ENCODE results near the gene MYO18B. TPM values are rescaled to one million over a fixed set of nuclear protein-coding genes. Genes with fewer than 3 reads are reported as not detected.

MYO18B gene
- total RNA-seq, 1 donor from 2014 or later: not detected

DNA sequence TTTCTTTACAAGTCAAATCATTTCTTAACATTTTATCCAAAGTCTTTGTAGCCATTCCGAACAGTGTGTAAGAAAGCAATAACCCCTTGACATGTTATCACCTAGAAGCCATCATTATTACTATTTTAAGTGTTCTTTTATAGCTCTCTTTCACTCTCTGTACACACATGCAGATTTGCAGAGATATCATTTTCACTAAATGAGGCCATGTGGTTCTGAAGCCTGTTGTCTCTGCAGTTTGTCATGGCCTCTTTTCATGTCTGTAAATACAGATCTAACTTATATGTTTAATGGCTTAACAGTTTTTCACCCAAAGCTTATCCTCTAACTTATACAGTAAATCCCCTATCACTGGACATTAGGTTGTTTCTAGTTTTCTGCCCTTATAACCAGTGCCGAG is 166.8 kb downstream of the MYO18B start:
- ATAC-seq (no peak), DNase-seq (no peak)
- H3K27ac ChIP-seq: no peak overlapping the region
- H3K4me3 ChIP-seq: no peak overlapping the region
- no peaks in the 10 kb centered on the region for H3K36me3 ChIP-seq
- no peaks in the 10 kb centered on the region for H3K4me1 ChIP-seq
- no peaks in the 10 kb centered on the region for H3K9me3 ChIP-seq
- TF ChIP-seq, protein P1, sequence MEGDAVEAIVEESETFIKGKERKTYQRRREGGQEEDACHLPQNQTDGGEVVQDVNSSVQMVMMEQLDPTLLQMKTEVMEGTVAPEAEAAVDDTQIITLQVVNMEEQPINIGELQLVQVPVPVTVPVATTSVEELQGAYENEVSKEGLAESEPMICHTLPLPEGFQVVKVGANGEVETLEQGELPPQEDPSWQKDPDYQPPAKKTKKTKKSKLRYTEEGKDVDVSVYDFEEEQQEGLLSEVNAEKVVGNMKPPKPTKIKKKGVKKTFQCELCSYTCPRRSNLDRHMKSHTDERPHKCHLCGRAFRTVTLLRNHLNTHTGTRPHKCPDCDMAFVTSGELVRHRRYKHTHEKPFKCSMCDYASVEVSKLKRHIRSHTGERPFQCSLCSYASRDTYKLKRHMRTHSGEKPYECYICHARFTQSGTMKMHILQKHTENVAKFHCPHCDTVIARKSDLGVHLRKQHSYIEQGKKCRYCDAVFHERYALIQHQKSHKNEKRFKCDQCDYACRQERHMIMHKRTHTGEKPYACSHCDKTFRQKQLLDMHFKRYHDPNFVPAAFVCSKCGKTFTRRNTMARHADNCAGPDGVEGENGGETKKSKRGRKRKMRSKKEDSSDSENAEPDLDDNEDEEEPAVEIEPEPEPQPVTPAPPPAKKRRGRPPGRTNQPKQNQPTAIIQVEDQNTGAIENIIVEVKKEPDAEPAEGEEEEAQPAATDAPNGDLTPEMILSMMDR (IDR thresholded peaks at IDR 0.05): no peak
- intact Hi-C loops (cut with DNase I): no loop called here
- peaks cover 25% of the 10 kb centered on the region for H3K27me3 ChIP-seq (ENCODE audit: low read depth)

- H3K27ac ChIP-seq: no peak overlapping the region
- H3K27me3 ChIP-seq (ENCODE audit: low read depth): peaks cover 19% of the 10 kb centered on the region
- TF ChIP-seq, protein P1 (IDR thresholded peaks at IDR 0.05): no peak
- no peaks in the 10 kb centered on the region for H3K9me3 ChIP-seq
- intact Hi-C loops (cut with DNase I): no loop called here
- no peaks in the 10 kb centered on the region for H3K36me3 ChIP-seq
- H3K4me1 ChIP-seq: no peaks in the 10 kb centered on the region
- ATAC-seq: no peak
- no peak for DNase-seq
- no peak overlapping the region for H3K4me3 ChIP-seq
Observed at GRCh38 chr22:25909614-25910387, 167.8 kb downstream of the MYO18B start.

GRCh38 chr22:25911243-25911972 is 169.4 kb downstream of the MYO18B start:
- Histone ChIP-seq H3K27me3 (ENCODE audit: low read depth) (peaks cover 19% of the 10 kb centered on the region), H3K9me3 (no peaks in the 10 kb centered on the region), H3K27ac (no peak overlapping the region), H3K4me1 (no peaks in the 10 kb centered on the region), H3K36me3 (no peaks in the 10 kb centered on the region), H3K4me3 (no peak overlapping the region)
- intact Hi-C loops (cut with DNase I): no loop called here
- TF ChIP-seq, protein P1 (IDR thresholded peaks at IDR 0.05): no peak
- ATAC-seq (no peak), DNase-seq (no peak)

GRCh38 chr22:25919452-25919851 is 177.5 kb downstream of the MYO18B start:
- H3K27ac ChIP-seq: no peak overlapping the region
- no peak overlapping the region for H3K4me3 ChIP-seq
- H3K9me3 ChIP-seq: no peaks in the 10 kb centered on the region
- DNase-seq: no peak
- no peaks in the 10 kb centered on the region for H3K4me1 ChIP-seq
- H3K36me3 ChIP-seq: no peaks in the 10 kb centered on the region
- intact Hi-C loops (cut with DNase I): no loop called here
- TF ChIP-seq, protein P1 (IDR thresholded peaks at IDR 0.05): no peak
- ATAC-seq: no peak
- H3K27me3 ChIP-seq (ENCODE audit: low read depth): peaks cover 13% of the 10 kb centered on the region

DNA sequence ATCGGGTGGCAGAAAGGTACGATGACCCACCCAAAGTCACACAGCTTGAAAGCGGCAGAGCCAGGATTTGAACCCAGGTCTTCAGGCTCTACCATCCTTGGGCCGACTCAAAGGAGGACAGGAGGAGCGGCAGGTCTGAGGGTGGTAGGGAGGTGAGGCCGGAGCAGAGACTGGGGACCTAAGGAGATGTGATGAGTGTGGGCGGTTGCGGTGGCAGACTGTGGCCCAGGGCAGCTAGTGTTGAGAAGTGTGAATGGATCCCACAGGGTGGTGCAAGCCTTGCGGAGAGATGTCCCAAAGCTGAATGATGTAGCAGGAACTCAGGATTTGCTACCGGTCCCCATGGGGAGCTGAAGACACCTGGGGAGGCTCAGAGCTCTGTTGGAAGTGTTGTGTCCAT is 180.2 kb downstream of the MYO18B start:
- Histone ChIP-seq H3K9me3 (no peaks in the 10 kb centered on the region), H3K4me3 (no peak overlapping the region), H3K27ac (no peak overlapping the region), H3K4me1 (no peaks in the 10 kb centered on the region), H3K36me3 (no peaks in the 10 kb centered on the region), H3K27me3 (ENCODE audit: low read depth) (peaks cover 15% of the 10 kb centered on the region)
- TF ChIP-seq, protein P1 (IDR thresholded peaks at IDR 0.05): no peak
- intact Hi-C loops (cut with DNase I): no loop called here
- DNase-seq: no peak
- no peak for ATAC-seq

Measured in lower lobe of right lung (tissue), 2 donors.